Lung (tissue), 12 donors: ENCODE data around the gene CDC14A. TPM values are rescaled to one million over a fixed set of nuclear protein-coding genes. Genes with fewer than 3 reads are reported as not detected.

ENCODE experiments used
- ATAC-seq: fragments of 200-7000 bp; cut with Tn5 transposase; one replicate; pipeline ENCODE4 v1.9.1; 2020; ENCODE audit warnings: moderate number of reproducible peaks; ENCODE audit not compliant: insufficient read depth, low FRiP score
- DNase-seq, 3 donors: peaks; one replicate each; pipeline ENCODE4 v3.0.0-alpha.2; 2013 to 2017
- H3K27ac ChIP-seq, 2 donors: one replicate each; pipeline ENCODE4 v1.5.1; 2013; ENCODE audit warnings: mild to moderate bottlenecking in 2 of 2, moderate library complexity in 2 of 2, control low read depth in 1 of 2, inconsistent platforms in 1 of 2, low read depth in 1 of 2, low read length in 1 of 2
- H3K27me3 ChIP-seq, 3 donors: one replicate each; pipeline ENCODE4 v1.5.1; 2013; ENCODE audit warnings: low read length in 2 of 3; ENCODE audit not compliant: control insufficient read depth in 3 of 3, insufficient read depth in 3 of 3
- H3K36me3 ChIP-seq, 4 donors: one replicate each; pipeline ENCODE4 v1.5.1; 2013; ENCODE audit warnings: low read length in 4 of 4, mild to moderate bottlenecking in 1 of 4, moderate library complexity in 1 of 4; ENCODE audit not compliant: control insufficient read depth in 4 of 4, insufficient read depth in 4 of 4
- H3K4me1 ChIP-seq, 5 donors: one replicate each; pipeline ENCODE4 v1.5.1; 2013; ENCODE audit warnings: low read length in 5 of 5, mild to moderate bottlenecking in 2 of 5, moderate library complexity in 1 of 5; ENCODE audit not compliant: control insufficient read depth in 5 of 5, insufficient read depth in 5 of 5
- H3K4me3 ChIP-seq: one replicate; pipeline ENCODE4 v1.5.1; 2013; ENCODE audit warnings: mild to moderate bottlenecking, control low read depth, moderate library complexity
- H3K9ac ChIP-seq, 2 donors: one replicate each; pipeline ENCODE4 v1.5.1; 2013; ENCODE audit warnings: low read length in 2 of 2, control low read depth in 1 of 2; ENCODE audit not compliant: insufficient read depth in 1 of 2
- H3K9me3 ChIP-seq, 4 donors: one replicate each; pipeline ENCODE4 v1.5.1; 2013; ENCODE audit warnings: low read length in 3 of 4, mild to moderate bottlenecking in 1 of 4, moderate library complexity in 1 of 4; ENCODE audit not compliant: control insufficient read depth in 4 of 4, insufficient read depth in 3 of 4
- CTCF ChIP-seq: IDR thresholded peaks from 2 replicates; pipeline ENCODE4 v1.5.1; 2012; ENCODE audit warnings: mild to moderate bottlenecking; ENCODE audit errors: control extremely low read depth, extremely low read depth
- WGBS, 2 donors: extraction: QIAGEN DNeasy Blood & Tissue Kit; methylation state at CpG; one replicate each; pipeline ENCODE4 v1.1.7; 2013; 5-methylcytosine and 5-hydroxymethylcytosine counted together
- polyA plus RNA-seq, 2 donors: library from polyadenylated mRNA; stranded (reverse); fragments of 200-250 nt; gene quantifications; one replicate each; pipeline ENCODE4 v1.2.1, GENCODE V29; 2013
- total RNA-seq, 2 donors: library from RNA; depleted of rRNA in 1 of 2; stranded (reverse); fragments of >200 nt in 1 of 2; gene quantifications; one replicate each; pipeline ENCODE4 v1.2.1, GENCODE V29; 2014 to 2021
- donor health status: control.
- donor health status: control.
- donor health status: Bipolar disorder and iron deficiency.
- donor health status: healthy.
- donor health status: DM: yes; HTN: yes; CAD: no.

The CDC14A gene
- total and polyA plus RNA-seq, 4 donors, result 3.6 to 45.4 (median 12.1) TPM

- 81 to 84% methylated on average over 5 of the region's 5 CpGs for WGBS, 2 donors
- Histone ChIP-seq H3K27ac (no peak overlapping the region), H3K9ac (no peak overlapping the region), H3K4me1 (no peaks in the 10 kb centered on the region), H3K4me3 (no peak overlapping the region), H3K9me3 (no peaks in the 10 kb centered on the region), H3K36me3 (no peaks in the 10 kb centered on the region), H3K27me3 (no peaks in the 10 kb centered on the region)
- no peak for TF ChIP-seq CTCF
- no peak for DNase-seq
- no peak for ATAC-seq
Observed at GRCh38 chr1:100565937-100566699, 213.8 kb downstream of the CDC14A start.

GRCh38 chr1:100567062-100567461 lies 214.8 kb downstream of the CDC14A start:
- no peaks in the 10 kb centered on the region for H3K36me3 ChIP-seq
- H3K9me3 ChIP-seq, result no peaks in the 10 kb centered on the region
- ATAC-seq (no peak), DNase-seq (no peak)
- 1 to 2% methylated on average over 1 of the region's 1 CpG for WGBS, 2 donors
- H3K4me3 ChIP-seq, result no peak overlapping the region
- TF ChIP-seq CTCF, result no peak
- no peaks in the 10 kb centered on the region for H3K27me3 ChIP-seq
- H3K9ac ChIP-seq, result no peak overlapping the region
- H3K4me1 ChIP-seq, result no peaks in the 10 kb centered on the region
- H3K27ac ChIP-seq, result no peak overlapping the region

Other genes starting within 250 kb of the CDC14A start
- 1 to 10 TPM; 1.9 to 4.6 TPM for gene SASS6, start 219.6 kb upstream of the CDC14A start, total RNA-seq
- gene SASS6, start 219.6 kb upstream of the CDC14A start, polyA plus RNA-seq, result 1 to 10 TPM; 1.3 to 2.0 TPM
- gene TRMT13, start 219.3 kb upstream of the CDC14A start, total RNA-seq, result 10 to 100 TPM; 11.5 to 45.1 TPM
- gene TRMT13, start 219.3 kb upstream of the CDC14A start, polyA plus RNA-seq, result 10 to 100 TPM in 1 of 2 donors, 1 to 10 TPM in 1; 7.6 to 13.0 TPM
- gene LRRC39, start 174.2 kb upstream of the CDC14A start, total RNA-seq, result under 1 TPM; 0.94 to 0.98 TPM
- 1 to 10 TPM in 1 of 2 donors, under 1 TPM in 1; 0.45 to 2.7 TPM for gene LRRC39, start 174.2 kb upstream of the CDC14A start, polyA plus RNA-seq
- 10 to 100 TPM; 13.0 to 19.1 TPM for gene DBT, start 102.7 kb upstream of the CDC14A start, total RNA-seq
- gene DBT, start 102.7 kb upstream of the CDC14A start, polyA plus RNA-seq, result 1 to 10 TPM; 3.4 to 5.4 TPM
- gene RTCA, start 86.3 kb upstream of the CDC14A start, total RNA-seq, result 10 to 100 TPM; 37.4 to 37.6 TPM
- 10 to 100 TPM; 22.8 to 23.6 TPM for gene RTCA, start 86.3 kb upstream of the CDC14A start, polyA plus RNA-seq
- gene GPR88, start 185.6 kb downstream of the CDC14A start, total RNA-seq, result under 1 TPM; 0.06 to 0.91 TPM
- gene GPR88, start 185.6 kb downstream of the CDC14A start, polyA plus RNA-seq, result under 1 TPM in 1 of 2 donors, not detected in 1; 0.10 TPM